HCT116 (cell line): Measurements from ENCODE around the gene CD82. TPM values are rescaled to one million over a fixed set of nuclear protein-coding genes. Genes with fewer than 3 reads are reported as not detected.

Experiments
- ATAC-seq: fragments of 200-7000 bp; cut with Tn5 transposase; 2 replicates; pipeline ENCODE4 v1.9.1; 2020; ENCODE audit warnings: mild to moderate bottlenecking, moderate library complexity
- BruUV-seq: library from RNA; stranded (reverse); fragments of 400-500 nt; replicated peaks from 2 replicates; lab custom pipeline; 2021; lab: Mats Ljungman, UMichigan
- CTCF ChIA-PET: fragments of 300-600 bp; sonication (Branson Sonifier 250); formaldehyde crosslinking; loops from one replicate; lab custom pipeline; 2021; ENCODE audit warnings: antibody characterized with exemption; lab: Charles Lee
- POLR2A ChIA-PET: fragments of 300-600, 350-600 bp; sonication (Branson Sonifier 250); formaldehyde crosslinking; loops from one replicate; lab custom pipeline; 2021; ENCODE audit warnings: antibody characterized with exemption; lab: Charles Lee
- RAD21 ChIA-PET, 2 experiments: fragments of 300-600 bp; sonication (Branson Sonifier 250); formaldehyde crosslinking; loops; one replicate each; lab custom pipeline; 2023; ENCODE audit warnings: low total read pairs in 2 of 2; ENCODE audit not compliant: uncharacterized antibody in 2 of 2, unreplicated experiment in 2 of 2, low non-redundant PET in 1 of 2; lab: Charles Lee
- DNase-seq: peaks from one replicate; pipeline ENCODE4 v3.0.0-alpha.2; 2010; ENCODE audit warnings: low read depth, low spot score
- H2AFZ ChIP-seq: fragments of 200-600 bp; shearing (Covaris generic), sonication (generic); 2 replicates; pipeline ENCODE4 v1.6.1; 2017; ENCODE audit warnings: low read depth, mixed run types, mixed read lengths, antibody characterized with exemption, low read length; ENCODE audit not compliant: poor library complexity, severe bottlenecking
- H3K27ac ChIP-seq: 2 replicates; pipeline ENCODE4 v1.5.1; 2012; ENCODE audit warnings: low read depth, low read length
- H3K27me3 ChIP-seq: fragments of 200-600 bp; sonication (generic); 2 replicates; pipeline ENCODE4 v1.6.1; 2016; ENCODE audit warnings: mixed run types, low read length, mixed read lengths; ENCODE audit not compliant: insufficient read depth
- H3K36me3 ChIP-seq, 2 experiments: fragments of 200-500 bp in 1 of 2; fragments of 200-600 bp in 1 of 2; sonication (Bioruptor generic) in 1 of 2; sonication (generic) in 1 of 2; 2 replicates each; pipeline versions ENCODE4 v1.5.1 to v1.6.1; 2014 to 2016; ENCODE audit warnings: low read length in 2 of 2, inconsistent platforms in 1 of 2, mixed read lengths in 1 of 2, mixed run types in 1 of 2; ENCODE audit not compliant: insufficient read depth in 2 of 2, control insufficient read depth in 1 of 2
- H3K4me1 ChIP-seq, 2 experiments: fragments of 200-600 bp in 1 of 2; sonication (generic) in 1 of 2; 2 replicates each; pipeline versions ENCODE4 v1.5.1 to v1.6.1; 2012 to 2017; ENCODE audit warnings: low read length in 2 of 2, inconsistent platforms in 1 of 2, mild to moderate bottlenecking in 1 of 2, mixed read lengths in 1 of 2, mixed run types in 1 of 2, moderate library complexity in 1 of 2; ENCODE audit not compliant: insufficient read depth in 2 of 2, control insufficient read depth in 1 of 2
- H3K4me2 ChIP-seq: fragments of 200-600 bp; sonication (generic); 2 replicates; pipeline ENCODE4 v1.6.1; 2017; ENCODE audit warnings: mixed run types, low read length, mixed read lengths
- H3K4me3 ChIP-seq, 2 experiments: fragments of 200-600 bp in 1 of 2; sonication (generic) in 1 of 2; replicated peaks in 1 of 2; 2 replicates each; pipeline ENCODE4 v1.5.1; 2011 to 2016; ENCODE audit warnings: low read length in 2 of 2, control low read depth in 1 of 2, low read depth in 1 of 2, mild to moderate bottlenecking in 1 of 2, mixed read lengths in 1 of 2, mixed run types in 1 of 2
- H3K79me2 ChIP-seq: fragments of 200-600 bp; sonication (generic); 2 replicates; pipeline ENCODE4 v1.6.1; 2017; ENCODE audit warnings: mild to moderate bottlenecking, mixed run types, low read length, moderate library complexity, mixed read lengths; ENCODE audit not compliant: insufficient read depth
- H3K9ac ChIP-seq: fragments of 200-600 bp; sonication (generic); 2 replicates; pipeline ENCODE4 v1.6.1; 2016; ENCODE audit warnings: low read length, mixed read lengths
- H3K9me2 ChIP-seq: fragments of 200-600 bp; sonication (generic), shearing (Covaris generic); 2 replicates; pipeline ENCODE4 v1.6.1; 2017; ENCODE audit warnings: mixed run types, mild to moderate bottlenecking, moderate library complexity; ENCODE audit not compliant: insufficient read depth
- H3K9me3 ChIP-seq, 2 experiments: fragments of 200-500 bp in 1 of 2; fragments of 200-600 bp in 1 of 2; sonication (Bioruptor generic) in 1 of 2; sonication (generic) in 1 of 2; 2 replicates each; pipeline ENCODE4 v1.6.1; 2014 to 2017; ENCODE audit warnings: low read length in 2 of 2, mixed read lengths in 2 of 2, inconsistent platforms in 1 of 2, low read depth in 1 of 2, mild to moderate bottlenecking in 1 of 2, mixed run types in 1 of 2, moderate library complexity in 1 of 2; ENCODE audit not compliant: control insufficient read depth in 1 of 2, insufficient read depth in 1 of 2
- H4K20me1 ChIP-seq: fragments of 200-600 bp; sonication (generic), shearing (Covaris generic); 2 replicates; pipeline ENCODE4 v1.6.1; 2017; ENCODE audit warnings: mixed run types, mild to moderate bottlenecking, moderate library complexity; ENCODE audit not compliant: insufficient read depth
- ATF3 ChIP-seq: IDR thresholded peaks from 2 replicates; pipeline ENCODE4 v1.6.1; 2012
- CBX3 ChIP-seq: IDR thresholded peaks from 2 replicates; pipeline ENCODE4 v1.6.1; 2012; ENCODE audit warnings: low read depth
- CEBPB ChIP-seq: IDR thresholded peaks from 2 replicates; pipeline ENCODE4 v1.6.1; 2012; ENCODE audit warnings: low read depth
- CTCF ChIP-seq, 3 experiments: fragments of 200-600 bp in 1 of 3; sonication (generic) in 1 of 3; IDR thresholded peaks in 2 of 3; conservative IDR thresholded peaks in 1 of 3; 2 replicates each; pipeline ENCODE4 v1.5.1; 2012 to 2017; ENCODE audit warnings: low read depth in 2 of 3, low read length in 2 of 3, antibody characterized with exemption in 1 of 3, borderline replicate concordance in 1 of 3, control low read depth in 1 of 3, mild to moderate bottlenecking in 1 of 3, mixed read lengths in 1 of 3, mixed run types in 1 of 3, moderate library complexity in 1 of 3; ENCODE audit not compliant: insufficient read depth in 1 of 3
- EGR1 ChIP-seq: IDR thresholded peaks from 2 replicates; pipeline ENCODE4 v1.6.1; 2012; ENCODE audit warnings: low read depth
- ELF1 ChIP-seq: IDR thresholded peaks from 2 replicates; pipeline ENCODE4 v1.6.1; 2012; ENCODE audit warnings: low read depth, borderline replicate concordance
- EZH2 ChIP-seq: fragments of 200-600 bp; sonication (generic); IDR thresholded peaks from 2 replicates; pipeline ENCODE4 v1.6.1; 2017; ENCODE audit warnings: antibody characterized with exemption, mixed run types
- EZH2phosphoT487 ChIP-seq: fragments of 200-600 bp; IDR thresholded peaks from 2 replicates; pipeline ENCODE4 v1.6.1; 2018; ENCODE audit warnings: antibody characterized with exemption, borderline replicate concordance
- FOSL1 ChIP-seq: IDR thresholded peaks from 2 replicates; pipeline ENCODE4 v1.6.1; 2012; ENCODE audit warnings: low read depth
- MAX ChIP-seq: IDR thresholded peaks from 2 replicates; pipeline ENCODE4 v1.6.1; 2012
- POLR2A ChIP-seq: IDR thresholded peaks from 2 replicates; pipeline ENCODE4 v1.7.0; 2011; ENCODE audit warnings: borderline replicate concordance; ENCODE audit not compliant: insufficient read depth, insufficient read length; ENCODE audit errors: extremely low read depth
- POLR2AphosphoS5 ChIP-seq: IDR thresholded peaks from 2 replicates; pipeline ENCODE4 v1.6.1; 2011; ENCODE audit warnings: mild to moderate bottlenecking, low read depth, low read length, moderate library complexity
- REST ChIP-seq: IDR thresholded peaks from 2 replicates; pipeline ENCODE4 v1.6.1; 2012; ENCODE audit warnings: low read depth
- SIN3A ChIP-seq: IDR thresholded peaks from 2 replicates; pipeline ENCODE4 v1.6.1; 2012; ENCODE audit warnings: low read depth
- SRF ChIP-seq: IDR thresholded peaks from 2 replicates; pipeline ENCODE4 v1.6.1; 2012; ENCODE audit warnings: low read depth
- TCF7L2 ChIP-seq: IDR thresholded peaks from 2 replicates; pipeline ENCODE4 v1.7.0; 2011; ENCODE audit warnings: borderline replicate concordance, inconsistent platforms; ENCODE audit not compliant: insufficient read depth, insufficient read length; ENCODE audit errors: extremely low read depth
- YY1 ChIP-seq: IDR thresholded peaks from 2 replicates; pipeline ENCODE4 v1.6.1; 2011; ENCODE audit warnings: low read length, low read depth, moderate library complexity, mild to moderate bottlenecking; ENCODE audit not compliant: insufficient replicate concordance; ENCODE audit errors: extremely low read depth
- ZBTB33 ChIP-seq: IDR thresholded peaks from 2 replicates; pipeline ENCODE4 v1.6.1; 2011; ENCODE audit warnings: mild to moderate bottlenecking, low read length, moderate library complexity; ENCODE audit not compliant: insufficient replicate concordance; ENCODE audit errors: extremely low read depth
- ZNF274 ChIP-seq: fragments of 200-500 bp; sonication (Bioruptor generic); IDR thresholded peaks from 2 replicates; pipeline ENCODE4 v1.6.1; 2014; ENCODE audit warnings: mild to moderate bottlenecking, low read depth, low read length, inconsistent platforms
- intact Hi-C: fragments of 100-400 bp; cut with micrococcal nuclease; formaldehyde crosslinking; loops from 2 replicates; pipeline ENCODE4 v1.10.0; 2022
- total RNA-seq: library from RNA; stranded (reverse); gene quantifications from one replicate; pipeline ENCODE4 v1.2.1, GENCODE V29; 2021; ENCODE audit not compliant: unreplicated experiment

Gene CD82
- total RNA-seq, 1 experiment from 2014 or later, result 16.7 TPM

GRCh38 chr11:44629732-44630345 lies 64.4 kb downstream of the CD82 start:
- no peak overlapping the region for H3K27ac ChIP-seq
- H3K36me3 ChIP-seq, result no peaks in the 10 kb centered on the region
- no peak overlapping the region for H3K9ac ChIP-seq
- no peaks in the 10 kb centered on the region for H3K27me3 ChIP-seq
- ChIA-PET CTCF (no interaction called here), RAD21 (no interaction called here), POLR2A (no interaction called here)
- DNase-seq, result no peak
- H3K4me1 ChIP-seq, result peaks cover 2 to 20% of the 10 kb centered on the region in 2 experiments; a peak in 3 of 4 replicates
- H2AFZ ChIP-seq, result no peak overlapping the region
- TF ChIP-seq SRF (no peak), CEBPB (no peak), ZNF274 (no peak), YY1 (no peak), CBX3 (no peak), MAX (no peak), ZBTB33 (no peak), EZH2 (no peak), POLR2A (no peak), CTCF (IDR thresholded peaks at IDR 0.05 in 2 of 3, conservative IDR thresholded peaks at IDR 0.05 in 1 of 3; ENCODE audit: borderline replicate concordance in 1 of 3, insufficient read depth in 1 of 3, low read depth in 2 of 3, low read length in 2 of 3) (no peak), FOSL1 (no peak), REST (no peak), EZH2phosphoT487 (no peak), POLR2AphosphoS5 (no peak), ATF3 (no peak), SIN3A (no peak), EGR1 (no peak), TCF7L2 (no peak), ELF1 (no peak)
- TF ChIP-seq, all 23 proteins: peak for 0
- ATAC-seq, result no peak
- H3K9me2 ChIP-seq, result no peaks in the 10 kb centered on the region
- BruUV-seq, result no TSS peak
- no peaks in the 10 kb centered on the region for H3K79me2 ChIP-seq
- no peak overlapping the region for H3K4me2 ChIP-seq
- H4K20me1 ChIP-seq, result no peaks in the 10 kb centered on the region
- intact Hi-C loops, result loop anchor here (5.0 kb wide), 1 partner anchor 97 kb away; the partner anchor contains the start of gene TSPAN18
- H3K9me3 ChIP-seq, result no peaks in the 10 kb centered on the region
- H3K4me3 ChIP-seq, result no peak overlapping the region
